ENCODE measurements around the gene SUPT20HL1. TPM values are rescaled to one million over a fixed set of nuclear protein-coding genes. Genes with fewer than 3 reads are reported as not detected.
"Not testable (repeated sequence)": the region's sequence is repeated elsewhere in the genome, so short reads cannot be mapped to it uniquely, and the experiment has no call there.

Gene SUPT20HL1
- total and polyA plus RNA-seq, 3 donors from 2014 or later: 0.99 to 3.1 (median 1.5) TPM

- no peaks in the 10 kb centered on the region for H3K36me3 ChIP-seq (ENCODE audit: low read depth, missing control alignments)
- H3K27ac ChIP-seq: no peak overlapping the region
- intact Hi-C loops (cut with DNase I; ENCODE audit: low total_unique reads): no loop called here
- no peak for TF ChIP-seq POLR2A (IDR thresholded peaks at IDR 0.05)
- no peak for TF ChIP-seq CTCF (IDR thresholded peaks at IDR 0.05)
- no peaks in the 10 kb centered on the region for H3K9me3 ChIP-seq
- 92 to 100% methylated on average over 1 of the region's 1 CpG for WGBS, 2 donors
- H3K4me3 ChIP-seq: no peak overlapping the region
- no peaks in the 10 kb centered on the region for H3K27me3 ChIP-seq
- no peak for DNase-seq
- H3K4me1 ChIP-seq: no peaks in the 10 kb centered on the region
Measured at GRCh38 chrX:24377911-24378468, 17.6 kb downstream of the SUPT20HL1 start.

GRCh38 chrX:24378706-24379105 lies 18.3 kb downstream of the SUPT20HL1 start:
- no peaks in the 10 kb centered on the region for H3K9me3 ChIP-seq
- H3K4me3 ChIP-seq: no peak overlapping the region
- 75 to 82% methylated on average over 4 to 6 of the region's 6 CpGs for WGBS, 2 donors
- H3K36me3 ChIP-seq (ENCODE audit: low read depth, missing control alignments): no peaks in the 10 kb centered on the region
- no peaks in the 10 kb centered on the region for H3K4me1 ChIP-seq
- H3K27me3 ChIP-seq: no peaks in the 10 kb centered on the region
- H3K27ac ChIP-seq: no peak overlapping the region
- DNase-seq: no peak
- TF ChIP-seq CTCF (IDR thresholded peaks at IDR 0.05): no peak
- no peak for TF ChIP-seq POLR2A (IDR thresholded peaks at IDR 0.05)
- intact Hi-C loops (cut with DNase I; ENCODE audit: low total_unique reads): no loop called here

- no peaks in the 10 kb centered on the region for H3K27me3 ChIP-seq
- TF ChIP-seq POLR2A (IDR thresholded peaks at IDR 0.05) (no peak), CTCF (IDR thresholded peaks at IDR 0.05) (no peak)
- no peaks in the 10 kb centered on the region for H3K36me3 ChIP-seq (ENCODE audit: low read depth, missing control alignments)
- no peak overlapping the region for H3K27ac ChIP-seq
- no peaks in the 10 kb centered on the region for H3K9me3 ChIP-seq
- H3K4me1 ChIP-seq: no peaks in the 10 kb centered on the region
- H3K4me3 ChIP-seq: no peak overlapping the region
- WGBS, 2 donors: 44 to 68% methylated on average over 9 of the region's 9 CpGs
- DNase-seq: no peak
- intact Hi-C loops (cut with DNase I; ENCODE audit: low total_unique reads): no loop called here
Measured at GRCh38 chrX:24380262-24381187, 20.1 kb downstream of the SUPT20HL1 start.

- 84 to 100% methylated on average over 2 to 5 of the region's 5 CpGs for WGBS, 2 donors
- H3K4me3 ChIP-seq; intact Hi-C loops (cut with DNase I; ENCODE audit: low total_unique reads); H3K27me3 ChIP-seq; H3K36me3 ChIP-seq (ENCODE audit: low read depth, missing control alignments); H3K9me3 ChIP-seq; H3K4me1 ChIP-seq; DNase-seq; H3K27ac ChIP-seq: not testable (repeated sequence)
Measured at GRCh38 chrX:24382315-24382714, 21.9 kb downstream of the SUPT20HL1 start.

GRCh38 chrX:24387724-24388123 lies 27.3 kb downstream of the SUPT20HL1 start:
- TF ChIP-seq POLR2A (IDR thresholded peaks at IDR 0.05): no peak
- no peak for TF ChIP-seq CTCF (IDR thresholded peaks at IDR 0.05)
- no peaks in the 10 kb centered on the region for H3K9me3 ChIP-seq
- H3K27ac ChIP-seq: no peak overlapping the region
- 100% methylated on average over 2 of the region's 2 CpGs for WGBS, 2 donors
- intact Hi-C loops (cut with DNase I; ENCODE audit: low total_unique reads): no loop called here
- no peak for DNase-seq
- no peak overlapping the region for H3K4me3 ChIP-seq
- no peaks in the 10 kb centered on the region for H3K36me3 ChIP-seq (ENCODE audit: low read depth, missing control alignments)
- no peaks in the 10 kb centered on the region for H3K27me3 ChIP-seq
- no peaks in the 10 kb centered on the region for H3K4me1 ChIP-seq

All from testis (tissue), 3 donors.